Skeletal muscle satellite cell (primary cell): Measurements from ENCODE around the gene SLC66A2.

ENCODE experiments used
- H3K27me3 ChIP-seq: 2 replicates; pipeline ENCODE4 v1.7.0; 2013; ENCODE audit warnings: low read length; ENCODE audit not compliant: control insufficient read depth, insufficient read depth
- H3K36me3 ChIP-seq: 2 replicates; pipeline ENCODE4 v1.7.0; 2013; ENCODE audit warnings: mild to moderate bottlenecking, control low read depth, low read length; ENCODE audit not compliant: insufficient read depth
- H3K4me1 ChIP-seq: 2 replicates; pipeline ENCODE4 v1.7.0; 2013; ENCODE audit warnings: low read length; ENCODE audit not compliant: control insufficient read depth, insufficient read depth
- H3K4me2 ChIP-seq: 2 replicates; pipeline ENCODE4 v1.7.0; 2013; ENCODE audit warnings: mild to moderate bottlenecking, low read length
- H3K4me3 ChIP-seq: 2 replicates; pipeline ENCODE4 v1.7.0; 2013; ENCODE audit warnings: low read length
- H3K9ac ChIP-seq: 2 replicates; pipeline ENCODE4 v1.7.0; 2013; ENCODE audit warnings: mild to moderate bottlenecking, low read depth, low read length, moderate library complexity
- H3K9me3 ChIP-seq: replicated peaks from 2 replicates; pipeline ENCODE4 v1.7.0; 2013; ENCODE audit warnings: mild to moderate bottlenecking, control low read depth, low read length

The SLC66A2 gene

GRCh38 chr18:79983253-79983652, 31.8 kb upstream of the SLC66A2 start:
- peaks cover 13% of the 10 kb centered on the region for H3K4me1 ChIP-seq
- H3K9me3 ChIP-seq = no peaks in the 10 kb centered on the region
- H3K4me2 ChIP-seq = no peak overlapping the region
- H3K36me3 ChIP-seq = peaks cover 22% of the 10 kb centered on the region
- no peak overlapping the region for H3K9ac ChIP-seq
- no peak overlapping the region for H3K4me3 ChIP-seq
- H3K27me3 ChIP-seq = no peaks in the 10 kb centered on the region

GRCh38 chr18:79982736-79983135, 31.3 kb upstream of the SLC66A2 start:
- no peak overlapping the region for H3K4me3 ChIP-seq
- H3K9me3 ChIP-seq = no peaks in the 10 kb centered on the region
- no peak overlapping the region for H3K9ac ChIP-seq
- H3K36me3 ChIP-seq = peaks cover 22% of the 10 kb centered on the region
- no peaks in the 10 kb centered on the region for H3K27me3 ChIP-seq
- H3K4me1 ChIP-seq = peaks cover 13% of the 10 kb centered on the region
- no peak overlapping the region for H3K4me2 ChIP-seq

- H3K4me3 ChIP-seq = no peak overlapping the region
- peaks cover 5% of the 10 kb centered on the region for H3K4me1 ChIP-seq
- H3K9me3 ChIP-seq = no peaks in the 10 kb centered on the region
- H3K4me2 ChIP-seq = no peak overlapping the region
- H3K27me3 ChIP-seq = no peaks in the 10 kb centered on the region
- H3K36me3 ChIP-seq = peaks cover 30% of the 10 kb centered on the region
- H3K9ac ChIP-seq = no peak overlapping the region
These were observed 29.1 kb upstream of the SLC66A2 start for GRCh38 chr18:79980585-79980984.

GRCh38 chr18:79979843-79980242, 28.4 kb upstream of the SLC66A2 start:
- Histone ChIP-seq H3K4me1 (peaks cover 5% of the 10 kb centered on the region), H3K4me3 (no peak overlapping the region), H3K4me2 (no peak overlapping the region), H3K27me3 (no peaks in the 10 kb centered on the region), H3K36me3 (peaks cover 32% of the 10 kb centered on the region), H3K9ac (no peak overlapping the region), H3K9me3 (no peaks in the 10 kb centered on the region)

GRCh38 chr18:79975985-79976680, 24.7 kb upstream of the SLC66A2 start:
- H3K4me3 ChIP-seq = no peak overlapping the region
- no peak overlapping the region for H3K9ac ChIP-seq
- H3K36me3 ChIP-seq = peaks cover 54% of the 10 kb centered on the region
- no peaks in the 10 kb centered on the region for H3K9me3 ChIP-seq
- no peaks in the 10 kb centered on the region for H3K4me1 ChIP-seq
- H3K27me3 ChIP-seq = no peaks in the 10 kb centered on the region
- H3K4me2 ChIP-seq = no peak overlapping the region

GRCh38 chr18:79975043-79975442, 23.6 kb upstream of the SLC66A2 start:
- Histone ChIP-seq H3K4me2 (no peak overlapping the region), H3K4me1 (no peaks in the 10 kb centered on the region), H3K36me3 (peaks cover 65% of the 10 kb centered on the region), H3K4me3 (no peak overlapping the region), H3K9ac (no peak overlapping the region), H3K27me3 (no peaks in the 10 kb centered on the region), H3K9me3 (no peaks in the 10 kb centered on the region)

GRCh38 chr18:79974025-79974654, 22.7 kb upstream of the SLC66A2 start:
- Histone ChIP-seq H3K4me3 (no peak overlapping the region), H3K4me2 (no peak overlapping the region), H3K9ac (no peak overlapping the region), H3K36me3 (peaks cover 68% of the 10 kb centered on the region), H3K4me1 (no peaks in the 10 kb centered on the region), H3K27me3 (no peaks in the 10 kb centered on the region), H3K9me3 (no peaks in the 10 kb centered on the region)

GRCh38 chr18:79973517-79973916, 22.1 kb upstream of the SLC66A2 start:
- Histone ChIP-seq H3K4me3 (no peak overlapping the region), H3K27me3 (no peaks in the 10 kb centered on the region), H3K4me2 (no peak overlapping the region), H3K4me1 (no peaks in the 10 kb centered on the region), H3K9me3 (no peaks in the 10 kb centered on the region), H3K36me3 (peaks cover 67% of the 10 kb centered on the region), H3K9ac (no peak overlapping the region)

GRCh38 chr18:79972720-79973119, 21.3 kb upstream of the SLC66A2 start:
- no peaks in the 10 kb centered on the region for H3K27me3 ChIP-seq
- H3K4me1 ChIP-seq = no peaks in the 10 kb centered on the region
- no peak overlapping the region for H3K4me2 ChIP-seq
- H3K9ac ChIP-seq = no peak overlapping the region
- no peaks in the 10 kb centered on the region for H3K9me3 ChIP-seq
- peaks cover 67% of the 10 kb centered on the region for H3K36me3 ChIP-seq
- no peak overlapping the region for H3K4me3 ChIP-seq

- no peak overlapping the region for H3K4me2 ChIP-seq
- peaks cover 67% of the 10 kb centered on the region for H3K36me3 ChIP-seq
- no peaks in the 10 kb centered on the region for H3K9me3 ChIP-seq
- no peaks in the 10 kb centered on the region for H3K4me1 ChIP-seq
- no peak overlapping the region for H3K9ac ChIP-seq
- H3K27me3 ChIP-seq = no peaks in the 10 kb centered on the region
- no peak overlapping the region for H3K4me3 ChIP-seq
These were observed 20.5 kb upstream of the SLC66A2 start for GRCh38 chr18:79971986-79972385.

- Histone ChIP-seq H3K36me3 (peaks cover 66% of the 10 kb centered on the region), H3K27me3 (no peaks in the 10 kb centered on the region), H3K4me1 (no peaks in the 10 kb centered on the region), H3K4me2 (no peak overlapping the region), H3K4me3 (no peak overlapping the region), H3K9ac (no peak overlapping the region), H3K9me3 (no peaks in the 10 kb centered on the region)
These were observed 19.9 kb upstream of the SLC66A2 start for GRCh38 chr18:79971211-79971952.
